Omental fat pad (tissue), 4 donors: ENCODE data around the gene ZC3H12D. TPM values are rescaled to one million over a fixed set of nuclear protein-coding genes. Genes with fewer than 3 reads are reported as not detected.

ENCODE experiments used
- ATAC-seq: fragments of 150-250 bp; one replicate; pipeline ENCODE4 v1.9.1; 2016; ENCODE audit warnings: mild to moderate bottlenecking, moderate library complexity; ENCODE audit not compliant: low FRiP score
- DNase-seq: peaks from one replicate; pipeline ENCODE4 v3.0.0-alpha.2; 2019; ENCODE audit warnings: low spot score
- CTCF ChIP-seq, 3 donors: fragments of 450-650 bp; IDR thresholded peaks; one replicate each; pipeline ENCODE4 v1.5.1; 2016 to 2017; ENCODE audit warnings: antibody characterized with exemption in 3 of 3, mild to moderate bottlenecking in 3 of 3, moderate library complexity in 2 of 3
- total RNA-seq, 4 donors: library from RNA; depleted of rRNA; stranded (reverse); fragments of >200 nt; gene quantifications; one replicate each; pipeline ENCODE4 v1.1.0, GENCODE V29; 2016

Gene ZC3H12D
- total RNA-seq, 4 donors from 2014 or later, result 2.0 to 8.9 (median 2.2) TPM

GRCh38 chr6:149436647-149437046 lies 48.2 kb downstream of the ZC3H12D start:
- no peak for TF ChIP-seq CTCF (IDR thresholded peaks at IDR 0.05)
- DNase-seq, result no peak
- no peak for ATAC-seq

GRCh38 chr6:149435919-149436586 lies 48.8 kb downstream of the ZC3H12D start:
- ATAC-seq, result no peak

GRCh38 chr6:149433881-149434280 lies 50.9 kb downstream of the ZC3H12D start:
- no peak for TF ChIP-seq CTCF (IDR thresholded peaks at IDR 0.05)
- ATAC-seq, result no peak

More at GRCh38 chr6:149435919-149436586, 48.8 kb downstream of the ZC3H12D start:
- DNase-seq, result no peak
- no peak for TF ChIP-seq CTCF (IDR thresholded peaks at IDR 0.05)

GRCh38 chr6:149433405-149433804 lies 51.4 kb downstream of the ZC3H12D start:
- ATAC-seq (no peak), DNase-seq (no peak)
- no peak for TF ChIP-seq CTCF (IDR thresholded peaks at IDR 0.05)

More at GRCh38 chr6:149433881-149434280, 50.9 kb downstream of the ZC3H12D start:
- no peak for DNase-seq

GRCh38 chr6:149431905-149432775 lies 52.7 kb downstream of the ZC3H12D start:
- peak; percentile 98 for DNase-seq
- ATAC-seq, result peak; percentile 82
- peak in 2 of 3 donors; percentile 20 to 95 for TF ChIP-seq CTCF (IDR thresholded peaks at IDR 0.05)

- DNase-seq, result no peak
Observed at GRCh38 chr6:149429427-149430360, 55.1 kb downstream of the ZC3H12D start.

More at GRCh38 chr6:149429427-149430360, 55.1 kb downstream of the ZC3H12D start:
- no peak for TF ChIP-seq CTCF (IDR thresholded peaks at IDR 0.05)
- no peak for ATAC-seq
